Activated CD4-positive, alpha-beta memory T cell treated with anti-CD3 and anti-CD28 coated beads for 36 hours (primary cell): Measurements from ENCODE around the gene COPS6. TPM values are rescaled to one million over a fixed set of nuclear protein-coding genes. Genes with fewer than 3 reads are reported as not detected.

Source experiments
- CTCF ChIA-PET: fragments of 350-600 bp; sonication (Branson Sonifier 250); formaldehyde crosslinking; loops from one replicate; lab custom pipeline; 2021; ENCODE audit warnings: antibody characterized with exemption, inconsistent platforms; lab: Charles Lee
- POLR2A ChIA-PET: fragments of 350-600 bp; sonication (Branson Sonifier 250); formaldehyde crosslinking; loops from one replicate; lab custom pipeline; 2021; ENCODE audit warnings: antibody characterized with exemption; lab: Charles Lee
- DNase-seq: peaks from one replicate; pipeline ENCODE4 v3.0.0-alpha.2; 2020
- H3K27ac Mint-ChIP-seq: one replicate; pipeline ENCODE4 v1.8.0; 2021; ENCODE audit warnings: mixed read lengths
- H3K27me3 Mint-ChIP-seq: one replicate; pipeline ENCODE4 v1.8.0; 2021; ENCODE audit warnings: mixed read lengths
- H3K36me3 Mint-ChIP-seq: one replicate; pipeline ENCODE4 v1.8.0; 2021; ENCODE audit warnings: mixed read lengths
- H3K4me1 Mint-ChIP-seq: one replicate; pipeline ENCODE4 v1.8.0; 2021; ENCODE audit warnings: low read depth, mixed read lengths
- H3K4me3 Mint-ChIP-seq: one replicate; pipeline ENCODE4 v1.8.0; 2021; ENCODE audit warnings: mild to moderate bottlenecking, mixed read lengths
- H3K9me3 Mint-ChIP-seq: one replicate; pipeline ENCODE4 v1.8.0; 2021; ENCODE audit warnings: mixed read lengths
- intact Hi-C: fragments of 100-400 bp; cut with micrococcal nuclease; formaldehyde crosslinking; loops from one replicate; pipeline ENCODE4 v1.15.1; 2023
- total RNA-seq, 2 experiments: library from RNA; stranded (reverse); gene quantifications; one replicate each; pipeline ENCODE4 v1.2.3, GENCODE V29; 2021

The COPS6 gene
- total RNA-seq, 2 experiments from 2014 or later = 93.1 to 98.2 TPM

DNA sequence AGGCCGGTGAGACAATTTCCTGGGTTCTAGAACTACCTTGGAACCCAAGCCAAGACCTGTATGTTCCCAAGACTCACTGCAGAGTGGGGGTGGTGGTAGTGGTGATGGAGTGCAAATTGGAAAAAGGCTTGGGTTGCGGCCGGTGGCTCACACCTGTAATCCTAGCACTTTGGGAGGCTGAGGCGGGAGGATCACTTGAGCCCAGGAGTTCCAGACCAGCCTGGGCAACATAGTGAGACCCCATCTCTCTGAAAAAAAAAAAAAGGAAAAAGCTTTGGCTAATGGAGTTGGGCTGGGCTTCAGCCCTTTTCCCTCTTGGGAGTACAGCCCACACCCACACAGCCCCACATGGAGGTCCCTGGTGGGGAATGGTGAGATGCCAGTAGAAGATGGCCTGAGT lies 16.8 kb downstream of the COPS6 start:
- Mint-ChIP-seq H3K27me3 (no peaks in the 10 kb centered on the region), H3K4me1 (peaks cover 8% of the 10 kb centered on the region), H3K36me3 (peaks cover 31% of the 10 kb centered on the region), H3K9me3 (no peaks in the 10 kb centered on the region), H3K27ac (no peak overlapping the region), H3K4me3 (no peak overlapping the region)
- intact Hi-C loops = no loop called here
- no peak for DNase-seq
- CTCF ChIA-PET = no interaction called here
- POLR2A ChIA-PET = interaction anchor here (1.1 kb wide), 1 partner anchor 12 kb away, joined by 3 read pairs; no protein-coding TSS in a partner anchor

DNA sequence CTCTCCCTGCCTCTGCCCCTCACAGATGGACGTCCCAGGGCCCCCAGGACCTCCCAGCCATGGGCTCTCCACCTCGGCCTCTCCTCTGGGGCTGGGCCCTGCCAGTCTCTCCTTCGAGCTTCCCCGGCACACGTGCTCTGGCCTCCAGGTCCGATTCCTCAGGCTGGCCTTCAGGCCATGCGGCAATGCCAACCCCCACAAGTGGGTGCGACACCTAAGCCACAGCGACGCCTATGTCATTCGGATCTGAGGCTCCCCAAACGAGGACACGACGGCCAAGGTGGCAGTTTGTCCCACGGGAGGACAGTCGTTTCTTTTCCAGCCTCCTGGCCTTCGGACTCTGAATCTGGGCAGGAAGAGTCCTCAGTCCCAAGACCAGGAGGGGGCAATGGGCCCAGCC lies 17.9 kb downstream of the COPS6 start:
- no peak overlapping the region for H3K27ac Mint-ChIP-seq
- no peaks in the 10 kb centered on the region for H3K9me3 Mint-ChIP-seq
- DNase-seq = no peak

DNA sequence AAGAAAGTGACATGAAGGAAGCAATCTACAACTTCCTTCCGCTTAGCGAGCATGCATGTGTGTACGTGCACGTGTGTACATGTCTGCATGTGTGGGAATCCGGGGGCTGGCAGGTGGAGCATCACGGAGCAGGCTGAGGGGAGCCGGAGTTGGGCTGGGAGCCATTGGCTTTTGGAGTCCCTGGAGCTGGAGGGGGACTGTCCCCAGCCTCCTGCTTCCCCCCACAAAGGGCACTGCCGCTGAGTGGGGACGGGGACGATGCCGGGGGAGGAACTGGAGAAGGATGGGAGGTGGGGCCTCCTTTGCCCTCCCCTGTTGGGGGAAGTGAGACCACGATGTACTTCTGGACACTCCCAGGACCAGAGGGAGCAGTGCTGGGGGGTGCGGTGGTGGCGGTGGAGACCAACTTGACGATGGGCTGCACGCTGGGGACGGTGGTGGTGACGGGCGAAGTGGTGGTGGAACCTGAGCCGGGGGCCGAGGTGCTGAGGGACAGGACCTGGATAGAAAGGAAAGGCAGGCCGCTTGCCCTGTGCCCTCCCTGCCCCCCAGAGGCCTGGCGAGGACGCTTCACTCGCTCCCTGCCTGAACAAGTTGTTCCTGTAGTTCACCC lies 18.5 kb downstream of the COPS6 start:
- Mint-ChIP-seq H3K9me3 (no peaks in the 10 kb centered on the region), H3K27ac (no peak overlapping the region), H3K36me3 (peaks cover 35% of the 10 kb centered on the region), H3K27me3 (no peaks in the 10 kb centered on the region), H3K4me1 (peaks cover 8% of the 10 kb centered on the region), H3K4me3 (no peak overlapping the region)
- POLR2A ChIA-PET = no interaction called here
- intact Hi-C loops = no loop called here
- CTCF ChIA-PET = no interaction called here
- DNase-seq = no peak

More for the DNA sequence above, 17.9 kb downstream of the COPS6 start:
- Mint-ChIP-seq H3K27me3 (no peaks in the 10 kb centered on the region), H3K36me3 (peaks cover 31% of the 10 kb centered on the region), H3K4me3 (no peak overlapping the region), H3K4me1 (peaks cover 8% of the 10 kb centered on the region)
- CTCF ChIA-PET = no interaction called here
- POLR2A ChIA-PET = interaction anchor here (1.1 kb wide), 1 partner anchor 11 kb away, joined by 3 read pairs; no protein-coding TSS in a partner anchor
- intact Hi-C loops = no loop called here

DNA sequence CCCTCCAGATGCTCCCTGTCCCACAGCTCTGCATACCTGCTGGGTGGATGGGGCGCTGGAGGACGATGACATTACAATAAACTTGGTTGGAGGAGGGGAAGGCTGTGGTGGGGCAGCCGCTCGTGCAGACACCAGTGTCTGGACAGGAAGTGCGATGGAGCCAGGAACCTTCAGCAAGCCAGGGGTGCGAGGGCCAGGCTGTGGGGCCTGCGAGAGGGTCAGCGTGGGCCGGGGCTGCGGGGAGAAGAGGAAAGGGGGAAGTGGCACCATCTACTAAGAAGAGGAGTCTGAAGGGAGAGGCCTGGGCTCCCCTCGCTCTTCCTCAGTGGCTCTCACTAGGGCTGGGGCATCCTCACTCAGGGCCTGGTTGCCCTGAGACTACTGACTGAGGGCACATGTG lies 19.1 kb downstream of the COPS6 start:
- peaks cover 39% of the 10 kb centered on the region for H3K36me3 Mint-ChIP-seq
- intact Hi-C loops = no loop called here

DNA sequence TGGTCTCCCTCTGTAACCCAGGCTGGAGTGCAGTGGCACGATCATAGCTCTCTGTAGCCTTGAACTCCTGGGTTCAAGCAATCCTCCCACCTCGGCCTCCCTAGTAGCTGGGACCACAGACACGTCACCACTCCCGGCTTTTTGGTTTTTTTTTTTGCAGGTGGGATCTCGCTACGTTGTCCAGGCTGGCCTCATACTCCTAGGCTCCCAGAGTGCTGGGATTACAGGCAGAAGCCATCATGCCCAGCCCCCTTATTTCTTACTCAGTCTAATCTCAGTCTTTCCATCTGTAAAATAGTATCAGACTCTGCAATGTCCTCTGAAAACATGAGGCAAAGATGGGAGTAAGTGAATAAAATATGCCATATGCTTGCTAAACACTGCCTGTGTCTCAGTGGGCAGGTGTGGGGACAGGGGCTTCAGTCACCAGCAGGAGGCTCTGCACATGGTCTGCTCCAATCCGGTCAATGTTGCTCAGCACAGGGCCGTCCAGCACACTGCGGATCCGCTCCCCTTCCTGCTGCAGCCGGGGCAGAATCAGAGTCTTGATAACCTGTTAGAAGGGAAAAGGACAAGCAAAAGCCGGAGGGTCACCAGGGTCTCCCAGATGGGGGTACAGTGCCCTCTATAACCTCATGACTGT lies 20.9 kb downstream of the COPS6 start:
- intact Hi-C loops = no loop called here
- no peaks in the 10 kb centered on the region for H3K4me1 Mint-ChIP-seq

More for the DNA sequence above, 19.1 kb downstream of the COPS6 start:
- no peak overlapping the region for H3K27ac Mint-ChIP-seq
- H3K9me3 Mint-ChIP-seq = no peaks in the 10 kb centered on the region
- H3K4me1 Mint-ChIP-seq = peaks cover 2% of the 10 kb centered on the region
- ChIA-PET CTCF (no interaction called here), POLR2A (no interaction called here)
- no peaks in the 10 kb centered on the region for H3K27me3 Mint-ChIP-seq
- no peak overlapping the region for H3K4me3 Mint-ChIP-seq
- DNase-seq = no peak

DNA sequence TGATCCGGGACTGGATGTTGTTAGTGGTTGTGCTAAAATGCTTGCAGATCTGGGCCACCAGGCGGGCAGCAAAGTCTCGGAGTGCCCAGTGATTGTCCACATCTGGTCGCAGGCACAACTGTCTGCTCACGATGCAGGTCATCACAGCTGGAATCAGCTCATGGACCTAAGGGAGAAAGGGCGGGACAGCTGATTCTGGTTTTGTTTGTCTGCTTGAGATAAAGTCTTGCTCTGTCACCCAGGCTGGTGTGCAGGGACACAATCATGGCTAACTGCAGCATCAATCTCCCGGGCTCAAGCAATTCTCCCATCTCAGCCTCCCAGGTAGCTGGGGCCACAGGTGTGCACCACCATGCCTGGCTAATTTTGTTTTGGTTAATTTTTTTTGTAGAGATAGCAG lies 22.4 kb downstream of the COPS6 start:
- H3K27me3 Mint-ChIP-seq = no peaks in the 10 kb centered on the region
- ChIA-PET POLR2A (interaction anchor here (1.3 kb wide), 1 partner anchor 10 kb away, joined by 3 read pairs; the partner anchor contains the start of genes AP4M1 and MCM7), CTCF (interaction anchor here (0.6 kb wide), 1 partner anchor 17 kb away, joined by 5 read pairs; no protein-coding TSS in a partner anchor)
- peaks cover 43% of the 10 kb centered on the region for H3K36me3 Mint-ChIP-seq
- no peaks in the 10 kb centered on the region for H3K4me1 Mint-ChIP-seq
- H3K27ac Mint-ChIP-seq = no peak overlapping the region
- H3K9me3 Mint-ChIP-seq = no peaks in the 10 kb centered on the region
- intact Hi-C loops = no loop called here
- DNase-seq = no peak
- no peak overlapping the region for H3K4me3 Mint-ChIP-seq

More for the DNA sequence above, 20.9 kb downstream of the COPS6 start:
- H3K27me3 Mint-ChIP-seq = no peaks in the 10 kb centered on the region
- no peak overlapping the region for H3K4me3 Mint-ChIP-seq
- DNase-seq = no peak
- no peaks in the 10 kb centered on the region for H3K9me3 Mint-ChIP-seq
- ChIA-PET CTCF (interaction anchor here (0.7 kb wide), 1 partner anchor 351 kb away, joined by 3 read pairs; no protein-coding TSS in a partner anchor), POLR2A (no interaction called here)
- H3K36me3 Mint-ChIP-seq = peaks cover 43% of the 10 kb centered on the region
- no peak overlapping the region for H3K27ac Mint-ChIP-seq

DNA sequence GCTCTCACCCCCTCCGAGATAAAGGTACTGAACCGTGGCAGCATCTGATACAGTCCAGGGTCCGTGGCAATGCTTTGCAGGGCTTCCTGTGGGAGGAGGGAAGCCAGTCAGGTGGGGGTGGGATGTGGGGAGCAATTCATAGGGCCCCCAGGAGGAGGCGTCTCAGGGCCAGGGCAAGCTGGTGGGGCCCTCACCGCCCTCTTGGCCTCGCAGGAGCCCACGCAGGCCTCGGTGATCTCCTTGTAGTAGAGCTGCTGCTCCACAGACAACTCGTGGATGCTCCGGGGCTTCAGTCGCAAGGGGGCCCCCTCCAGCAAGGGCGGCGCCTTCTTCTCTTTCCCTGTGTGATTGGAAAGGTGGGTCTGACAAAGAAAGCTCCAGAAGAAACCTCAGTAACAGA lies 23.1 kb downstream of the COPS6 start:
- ChIA-PET POLR2A (interaction anchor here (1.3 kb wide), 1 partner anchor 11 kb away, joined by 3 read pairs; the partner anchor contains the start of genes AP4M1 and MCM7), CTCF (no interaction called here)
- Mint-ChIP-seq H3K9me3 (no peaks in the 10 kb centered on the region), H3K27me3 (no peaks in the 10 kb centered on the region), H3K36me3 (peaks cover 42% of the 10 kb centered on the region), H3K4me3 (no peak overlapping the region), H3K27ac (no peak overlapping the region), H3K4me1 (no peaks in the 10 kb centered on the region)
- intact Hi-C loops = no loop called here
- no peak for DNase-seq

DNA sequence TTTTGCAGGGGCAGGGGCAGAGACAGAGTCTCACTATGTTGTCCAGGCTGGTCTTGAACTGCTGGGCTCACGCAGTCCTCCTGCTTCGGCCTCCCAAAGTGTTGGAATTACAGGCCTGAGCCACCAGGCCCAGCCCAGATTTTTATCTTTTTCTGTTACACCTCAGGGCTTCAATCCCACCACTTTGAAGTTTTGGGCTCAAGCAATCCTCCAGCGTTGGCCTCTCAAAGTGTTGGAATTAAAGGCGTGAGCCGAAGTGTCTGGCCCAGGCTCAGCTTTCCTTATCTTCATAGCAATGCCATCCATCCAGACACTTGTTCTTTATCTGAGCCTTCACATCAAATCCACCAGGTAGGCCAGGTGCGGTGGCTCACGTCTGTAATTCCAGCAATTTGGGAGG lies 26.3 kb downstream of the COPS6 start:
- Mint-ChIP-seq H3K4me1 (peaks cover 7% of the 10 kb centered on the region), H3K9me3 (no peaks in the 10 kb centered on the region), H3K27ac (no peak overlapping the region), H3K4me3 (no peak overlapping the region), H3K27me3 (no peaks in the 10 kb centered on the region), H3K36me3 (peaks cover 29% of the 10 kb centered on the region)
- POLR2A ChIA-PET = interaction anchor here (1.0 kb wide), 1 partner anchor 14 kb away, joined by 7 read pairs; the partner anchor contains the start of genes AP4M1 and MCM7
- DNase-seq = no peak
- CTCF ChIA-PET = no interaction called here
- intact Hi-C loops = no loop called here

DNA sequence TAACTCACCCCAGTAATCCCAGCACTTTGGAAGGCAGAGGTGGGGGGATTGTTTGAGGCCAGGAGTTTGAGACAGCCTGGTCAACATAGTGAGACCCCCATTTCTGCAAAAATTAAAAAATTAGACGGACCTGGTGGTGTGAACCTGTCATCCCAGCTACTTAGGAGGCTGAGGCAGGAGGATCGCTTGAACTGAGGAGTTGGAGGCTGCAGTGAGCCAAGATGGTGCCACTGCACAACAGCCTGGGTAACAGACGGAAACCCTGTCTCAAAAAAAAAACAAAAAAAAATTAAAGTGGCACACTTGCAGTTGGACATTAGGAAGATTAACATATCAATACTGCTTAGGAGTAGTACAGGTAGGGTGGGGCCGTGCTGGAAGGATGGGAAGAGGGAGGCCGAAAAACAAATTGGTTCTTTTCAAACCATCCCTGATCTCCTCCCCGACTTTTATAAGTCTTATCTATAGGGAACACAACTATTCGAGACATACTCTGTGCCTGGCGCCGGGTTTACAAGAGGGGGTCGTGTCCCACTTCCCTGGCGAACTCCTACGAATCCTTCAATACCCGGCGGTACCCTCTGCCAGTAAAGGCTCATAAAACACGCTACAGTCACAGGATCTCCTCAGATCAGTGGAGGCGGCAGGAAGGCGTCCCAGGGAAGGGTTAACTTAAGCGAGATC lies 29.8 kb downstream of the COPS6 start:
- DNase-seq = no peak
- Mint-ChIP-seq H3K36me3 (peaks cover 8% of the 10 kb centered on the region), H3K4me3 (peak overlapping the region; percentile 95), H3K27ac (peak overlapping the region; percentile 82), H3K4me1 (peaks cover 18% of the 10 kb centered on the region), H3K27me3 (no peaks in the 10 kb centered on the region), H3K9me3 (no peaks in the 10 kb centered on the region)
- ChIA-PET POLR2A (interaction anchor here (1.0 kb wide), 1 partner anchor 12 kb away, joined by 3 read pairs; no protein-coding TSS in a partner anchor), CTCF (no interaction called here)
- intact Hi-C loops = loop anchor here (1.0 to 2.0 kb wide), 3 partner anchors 9 to 30 kb away; partner anchors contain the start of genes AP4M1, COPS6 and MCM7

DNA sequence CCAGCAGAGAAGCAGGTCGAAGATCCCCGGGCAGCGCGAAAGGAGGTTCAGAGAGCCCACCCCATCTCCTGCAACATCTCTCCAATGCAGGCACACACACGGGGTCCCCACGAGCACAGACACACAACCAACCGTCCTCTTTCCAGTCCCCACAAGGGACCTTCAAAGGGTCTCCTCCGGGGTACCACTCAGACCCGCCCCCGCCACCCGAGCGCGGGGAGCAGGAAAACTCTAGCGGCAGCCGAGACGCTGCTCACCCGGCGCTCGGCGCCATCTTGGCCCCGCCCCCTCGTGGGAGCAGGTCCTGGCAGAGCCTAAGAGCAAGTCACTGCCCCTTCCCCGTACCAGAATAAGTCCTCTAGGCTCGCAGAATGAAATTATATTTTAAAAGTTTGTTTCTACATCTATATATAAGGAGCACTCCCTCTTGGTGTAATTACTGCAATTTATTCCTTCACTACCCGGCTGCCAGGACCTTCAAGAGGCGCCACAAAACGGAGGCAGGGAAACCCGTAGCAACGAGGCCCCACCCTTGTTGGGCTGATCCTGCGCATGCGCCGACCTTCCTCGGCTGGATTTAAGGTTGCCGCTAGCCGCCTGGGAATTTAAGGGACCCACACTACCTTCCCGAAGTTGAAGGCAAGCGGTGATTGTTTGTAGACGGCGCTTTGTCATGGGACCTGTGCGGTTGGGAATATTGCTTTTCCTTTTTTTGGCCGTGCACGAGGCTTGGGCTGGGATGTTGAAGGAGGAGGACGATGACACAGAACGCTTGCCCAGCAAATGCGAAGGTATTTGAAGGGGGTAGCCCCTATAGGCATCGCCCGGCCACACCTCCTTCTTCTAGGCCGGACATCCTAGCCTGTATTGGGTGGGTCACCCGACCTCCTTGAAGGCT lies 30.6 kb downstream of the COPS6 start, which contains the start of the genes CNPY4 and TAF6:
Gene CNPY4, plus strand, starts transcription at position 563 of the 898 bp plus-strand sequence. Its CDS starts 111 bp downstream, at position 674.
Gene TAF6, minus strand, starts transcription at position 287 of the 898 bp plus-strand sequence. CDS start 5,149 bp downstream, outside the sequence.
- Mint-ChIP-seq H3K27ac (peak within 1 kb of the TSS; percentile 82), H3K4me3 (peak within 1 kb of the TSS; percentile 95), H3K9me3 (no peaks in the 10 kb centered on the region), H3K4me1 (peaks cover 20% of the 10 kb centered on the region), H3K27me3 (no peaks in the 10 kb centered on the region), H3K36me3 (peaks cover 6% of the 10 kb centered on the region)
- intact Hi-C loops = loop anchor here (1.0 to 2.0 kb wide), 3 partner anchors 8 to 31 kb away; partner anchors contain the start of genes AP4M1, COPS6 and MCM7
- CTCF ChIA-PET = interaction anchor here (0.5 to 1.6 kb wide), 4 partner anchors 12 to 211 kb away, joined by 3 to 8 read pairs (median 4); partner anchors contain the start of genes GPC2 and MCM7
- DNase-seq = peak; percentile 96
- POLR2A ChIA-PET = interaction anchor here (0.6 to 1.6 kb wide), 3 partner anchors 18 to 777 kb away, joined by 3 to 11 read pairs (median 3); partner anchors contain the start of genes AP4M1, LAMTOR4 and MCM7
